GM21717 (cell line): ENCODE results near the gene MMS22L.
"Not testable (repeated sequence)": the region's sequence is repeated elsewhere in the genome, so short reads cannot be mapped to it uniquely, and the experiment has no call there.

ENCODE experiments used
- ATAC-seq: cut with Tn5 transposase; IDR thresholded peaks from one replicate; pipeline ENCODE4 v1.9.1; 2021; ENCODE audit warnings: mild to moderate bottlenecking, moderate library complexity; ENCODE audit not compliant: unreplicated experiment

Gene MMS22L

GRCh38 chr6:97246842-97247241 is 36.2 kb downstream of the MMS22L start:
- ATAC-seq, result no peak

GRCh38 chr6:97240222-97240621 is 42.8 kb downstream of the MMS22L start:
- ATAC-seq, result no peak

- ATAC-seq, result no peak
Observed at GRCh38 chr6:97231911-97232310, 51.1 kb downstream of the MMS22L start.

- no peak for ATAC-seq
Observed at GRCh38 chr6:97222903-97223302, 60.1 kb downstream of the MMS22L start.

- no peak for ATAC-seq
Observed at GRCh38 chr6:97218912-97219311, 64.1 kb downstream of the MMS22L start.

- ATAC-seq, result no peak
Observed at GRCh38 chr6:97215157-97215769, 67.8 kb downstream of the MMS22L start.

GRCh38 chr6:97214671-97215070 is 68.3 kb downstream of the MMS22L start:
- no peak for ATAC-seq

- no peak for ATAC-seq
Observed at GRCh38 chr6:97207383-97207782, 75.6 kb downstream of the MMS22L start.

GRCh38 chr6:97205966-97206365 is 77.0 kb downstream of the MMS22L start:
- no peak for ATAC-seq

GRCh38 chr6:97203343-97203742 is 79.7 kb downstream of the MMS22L start:
- ATAC-seq, result no peak

- ATAC-seq, result no peak
Observed at GRCh38 chr6:97198046-97198565, 84.9 kb downstream of the MMS22L start.

- no peak for ATAC-seq
Observed at GRCh38 chr6:97195117-97195516, 87.9 kb downstream of the MMS22L start.

- no peak for ATAC-seq
Observed at GRCh38 chr6:97189767-97190166, 93.2 kb downstream of the MMS22L start.

GRCh38 chr6:97187951-97188350 is 95.1 kb downstream of the MMS22L start:
- ATAC-seq, result no peak

- peak; percentile 94 for ATAC-seq
Observed at GRCh38 chr6:97186416-97186999, 96.5 kb downstream of the MMS22L start.

GRCh38 chr6:97177905-97178304 is 105.1 kb downstream of the MMS22L start:
- no peak for ATAC-seq

GRCh38 chr6:97176468-97176867 is 106.5 kb downstream of the MMS22L start:
- no peak for ATAC-seq

GRCh38 chr6:97175806-97176205 is 107.2 kb downstream of the MMS22L start:
- ATAC-seq, result no peak

- ATAC-seq, result no peak
Observed at GRCh38 chr6:97174471-97174870, 108.5 kb downstream of the MMS22L start.

- no peak for ATAC-seq
Observed at GRCh38 chr6:97160280-97160679, 122.7 kb downstream of the MMS22L start.

- not testable (repeated sequence) for ATAC-seq
Observed at GRCh38 chr6:97155447-97155846, 127.6 kb downstream of the MMS22L start.

- ATAC-seq, result no peak
Observed at GRCh38 chr6:97154015-97154414, 129.0 kb downstream of the MMS22L start.

- no peak for ATAC-seq
Observed at GRCh38 chr6:97151601-97152000, 131.4 kb downstream of the MMS22L start.
